Measurements from ENCODE around the gene RTEL1.

- TF ChIP-seq MXI1 (IDR thresholded peaks at IDR 0.05; ENCODE audit: low read depth, low read length): no peak
- peak; percentile 5; the same call in 1 of the 2 replicates for TF ChIP-seq SIN3A (IDR thresholded peaks at IDR 0.05; ENCODE audit: borderline replicate concordance, low read depth, low read length)
- TF ChIP-seq RFX5 (IDR thresholded peaks at IDR 0.05; ENCODE audit: low read length): no peak
- TF ChIP-seq NRF1 (IDR thresholded peaks at IDR 0.05; ENCODE audit: low read depth, low read length): no peak
- no peak for TF ChIP-seq FOSL2 (IDR thresholded peaks at IDR 0.05; ENCODE audit: borderline replicate concordance, low read depth)
- TF ChIP-seq CHD2 (IDR thresholded peaks at IDR 0.05; ENCODE audit: low read length, partially characterized antibody): no peak
- TF ChIP-seq, protein P1, sequence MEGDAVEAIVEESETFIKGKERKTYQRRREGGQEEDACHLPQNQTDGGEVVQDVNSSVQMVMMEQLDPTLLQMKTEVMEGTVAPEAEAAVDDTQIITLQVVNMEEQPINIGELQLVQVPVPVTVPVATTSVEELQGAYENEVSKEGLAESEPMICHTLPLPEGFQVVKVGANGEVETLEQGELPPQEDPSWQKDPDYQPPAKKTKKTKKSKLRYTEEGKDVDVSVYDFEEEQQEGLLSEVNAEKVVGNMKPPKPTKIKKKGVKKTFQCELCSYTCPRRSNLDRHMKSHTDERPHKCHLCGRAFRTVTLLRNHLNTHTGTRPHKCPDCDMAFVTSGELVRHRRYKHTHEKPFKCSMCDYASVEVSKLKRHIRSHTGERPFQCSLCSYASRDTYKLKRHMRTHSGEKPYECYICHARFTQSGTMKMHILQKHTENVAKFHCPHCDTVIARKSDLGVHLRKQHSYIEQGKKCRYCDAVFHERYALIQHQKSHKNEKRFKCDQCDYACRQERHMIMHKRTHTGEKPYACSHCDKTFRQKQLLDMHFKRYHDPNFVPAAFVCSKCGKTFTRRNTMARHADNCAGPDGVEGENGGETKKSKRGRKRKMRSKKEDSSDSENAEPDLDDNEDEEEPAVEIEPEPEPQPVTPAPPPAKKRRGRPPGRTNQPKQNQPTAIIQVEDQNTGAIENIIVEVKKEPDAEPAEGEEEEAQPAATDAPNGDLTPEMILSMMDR (IDR thresholded peaks at IDR 0.05): no peak
- TF ChIP-seq, protein P2, sequence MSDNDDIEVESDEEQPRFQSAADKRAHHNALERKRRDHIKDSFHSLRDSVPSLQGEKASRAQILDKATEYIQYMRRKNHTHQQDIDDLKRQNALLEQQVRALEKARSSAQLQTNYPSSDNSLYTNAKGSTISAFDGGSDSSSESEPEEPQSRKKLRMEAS (IDR thresholded peaks at IDR 0.05; ENCODE audit: low read depth): no peak
- no peak for TF ChIP-seq EP300 (IDR thresholded peaks at IDR 0.05; ENCODE audit: borderline replicate concordance in 1 of 2, low read depth in 1 of 2, low read length in 1 of 2)
- TF ChIP-seq JUND (IDR thresholded peaks at IDR 0.05): no peak
These were observed 38.7 kb downstream of the RTEL1 start, which contains the start of gene TNFRSF6B for GRCh38 chr20:63696628-63697356.

Data from SK-N-SH (cell line).